Thoracic aorta (tissue), 2 donors: ENCODE data around the gene ZNF219. TPM values are rescaled to one million over a fixed set of nuclear protein-coding genes. Genes with fewer than 3 reads are reported as not detected.

ENCODE experiments used
- ATAC-seq: fragments of 150-250 bp; one replicate; pipeline ENCODE4 v1.8.0; 2017; ENCODE audit warnings: low read depth; ENCODE audit not compliant: insufficient number of reproducible peaks, low FRiP score
- DNase-seq: peaks from one replicate; pipeline ENCODE4 v3.0.0-alpha.2; 2020; ENCODE audit warnings: low spot score
- H3K27ac ChIP-seq, 2 donors: fragments of 200-600 bp; sonication (generic); 1 replicate in 1 of 2; 2 replicates in 1 of 2; pipeline ENCODE4 v1.5.1; 2016; ENCODE audit warnings: mild to moderate bottlenecking in 2 of 2, moderate library complexity in 2 of 2
- H3K27me3 ChIP-seq: fragments of 200-600 bp; sonication (generic); replicated peaks from 2 replicates; pipeline ENCODE4 v1.6.0; 2016; ENCODE audit warnings: mild to moderate bottlenecking; ENCODE audit not compliant: insufficient read depth
- H3K36me3 ChIP-seq: fragments of 200-600 bp; sonication (generic); one replicate; pipeline ENCODE4 v1.5.1; 2016
- H3K4me1 ChIP-seq, 2 donors: fragments of 200-600 bp; sonication (generic); 1 replicate in 1 of 2; 2 replicates in 1 of 2; pipeline versions ENCODE4 v1.5.1 to v1.6.0; 2016; ENCODE audit warnings: low read depth in 2 of 2, mild to moderate bottlenecking in 1 of 2; ENCODE audit not compliant: control insufficient read depth in 1 of 2
- H3K4me3 ChIP-seq: fragments of 200-600 bp; sonication (generic); 2 replicates; pipeline ENCODE4 v1.5.1; 2016; ENCODE audit warnings: mild to moderate bottlenecking
- H3K9me3 ChIP-seq: fragments of 200-600 bp; sonication (generic); 2 replicates; pipeline ENCODE4 v1.5.1; 2016
- CTCF ChIP-seq: fragments of 200-600 bp; sonication (generic); IDR thresholded peaks from one replicate; pipeline ENCODE4 v1.5.1; 2019; ENCODE audit warnings: antibody characterized with exemption
- total RNA-seq, 2 donors: library from RNA; depleted of rRNA; stranded (reverse); fragments of >200 nt; gene quantifications; one replicate each; pipeline versions ENCODE4 v1.1.0 to v1.2.3, GENCODE V29; 2016

ZNF219 gene
- total RNA-seq, 2 donors from 2014 or later: 34.7 to 74.2 TPM

- Histone ChIP-seq H3K27ac (no peak overlapping the region), H3K9me3 (no peaks in the 10 kb centered on the region), H3K4me1 (peaks cover 0 to 1% of the 10 kb centered on the region in 2 donors), H3K36me3 (no peaks in the 10 kb centered on the region), H3K4me3 (no peak overlapping the region), H3K27me3 (no peaks in the 10 kb centered on the region)
- ATAC-seq (no peak), DNase-seq (no peak)
- no peak for TF ChIP-seq CTCF
Observed at GRCh38 chr14:21112255-21112654, 13.8 kb upstream of the ZNF219 start.

GRCh38 chr14:21109377-21110138 lies 11.1 kb upstream of the ZNF219 start:
- peaks cover 0 to 25% of the 10 kb centered on the region in 2 donors for H3K4me1 ChIP-seq
- DNase-seq (no peak), ATAC-seq (no peak)
- TF ChIP-seq CTCF: no peak
- H3K27ac ChIP-seq: no peak overlapping the region
- no peaks in the 10 kb centered on the region for H3K36me3 ChIP-seq
- H3K27me3 ChIP-seq: no peaks in the 10 kb centered on the region
- no peak overlapping the region for H3K4me3 ChIP-seq
- no peaks in the 10 kb centered on the region for H3K9me3 ChIP-seq

GRCh38 chr14:21108791-21109190 lies 10.3 kb upstream of the ZNF219 start:
- peaks cover 0 to 26% of the 10 kb centered on the region in 2 donors for H3K4me1 ChIP-seq
- no peaks in the 10 kb centered on the region for H3K27me3 ChIP-seq
- H3K27ac ChIP-seq: no peak overlapping the region
- H3K9me3 ChIP-seq: no peaks in the 10 kb centered on the region
- no peak for TF ChIP-seq CTCF
- ATAC-seq (no peak), DNase-seq (no peak)
- H3K4me3 ChIP-seq: no peak overlapping the region
- H3K36me3 ChIP-seq: no peaks in the 10 kb centered on the region

GRCh38 chr14:21107283-21107800 lies 8.9 kb upstream of the ZNF219 start:
- Histone ChIP-seq H3K4me1 (peaks cover 0 to 34% of the 10 kb centered on the region in 2 donors), H3K4me3 (no peak overlapping the region), H3K36me3 (no peaks in the 10 kb centered on the region), H3K27me3 (no peaks in the 10 kb centered on the region), H3K9me3 (no peaks in the 10 kb centered on the region), H3K27ac (no peak overlapping the region)
- no peak for TF ChIP-seq CTCF
- DNase-seq (no peak), ATAC-seq (no peak)

- Histone ChIP-seq H3K27ac (peak overlapping the region in 1 of 2 donors; percentile 50), H3K4me3 (peak overlapping the region; percentile 31), H3K27me3 (no peaks in the 10 kb centered on the region), H3K36me3 (no peaks in the 10 kb centered on the region), H3K9me3 (no peaks in the 10 kb centered on the region), H3K4me1 (peaks cover 0 to 34% of the 10 kb centered on the region in 2 donors)
- TF ChIP-seq CTCF: peak; percentile 77
- no peak for DNase-seq
- no peak for ATAC-seq
Observed at GRCh38 chr14:21106498-21107282, 8.2 kb upstream of the ZNF219 start.
